Measurements from ENCODE around the gene LPP.

Gene LPP

GRCh38 chr3:188509316-188509715 is 355.4 kb downstream of the LPP start:
- DNase-seq (ENCODE audit: low read depth in 2 of 2): no peak

GRCh38 chr3:188510366-188510765 is 356.4 kb downstream of the LPP start:
- DNase-seq (ENCODE audit: low read depth in 2 of 2): no peak

- DNase-seq (ENCODE audit: low read depth in 2 of 2): no peak
Measured at GRCh38 chr3:188513662-188514328, 359.8 kb downstream of the LPP start.

DNA sequence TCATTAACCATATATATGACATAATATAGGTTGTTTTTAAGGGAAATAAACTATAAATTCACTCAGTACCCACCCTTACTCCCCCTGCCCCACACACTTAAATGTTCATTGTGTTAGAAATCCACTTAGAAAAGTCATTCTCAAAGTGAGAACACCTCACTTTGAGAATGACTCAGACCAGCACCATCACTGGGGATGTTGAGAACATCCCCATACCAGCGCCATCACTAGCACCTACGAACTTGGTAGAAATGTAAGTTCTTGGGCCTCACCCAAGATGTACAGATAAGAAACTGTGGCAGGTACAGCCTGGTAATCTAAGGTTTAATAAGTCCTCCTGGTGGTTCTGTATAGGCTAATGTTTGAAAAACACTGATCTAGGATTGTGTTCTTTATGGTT is 362.6 kb downstream of the LPP start:
- peak in 1 of 2 donors; percentile 8 for DNase-seq (ENCODE audit: low read depth in 2 of 2)

GRCh38 chr3:188518416-188518815 is 364.5 kb downstream of the LPP start:
- no peak for DNase-seq (ENCODE audit: low read depth in 2 of 2)

DNA sequence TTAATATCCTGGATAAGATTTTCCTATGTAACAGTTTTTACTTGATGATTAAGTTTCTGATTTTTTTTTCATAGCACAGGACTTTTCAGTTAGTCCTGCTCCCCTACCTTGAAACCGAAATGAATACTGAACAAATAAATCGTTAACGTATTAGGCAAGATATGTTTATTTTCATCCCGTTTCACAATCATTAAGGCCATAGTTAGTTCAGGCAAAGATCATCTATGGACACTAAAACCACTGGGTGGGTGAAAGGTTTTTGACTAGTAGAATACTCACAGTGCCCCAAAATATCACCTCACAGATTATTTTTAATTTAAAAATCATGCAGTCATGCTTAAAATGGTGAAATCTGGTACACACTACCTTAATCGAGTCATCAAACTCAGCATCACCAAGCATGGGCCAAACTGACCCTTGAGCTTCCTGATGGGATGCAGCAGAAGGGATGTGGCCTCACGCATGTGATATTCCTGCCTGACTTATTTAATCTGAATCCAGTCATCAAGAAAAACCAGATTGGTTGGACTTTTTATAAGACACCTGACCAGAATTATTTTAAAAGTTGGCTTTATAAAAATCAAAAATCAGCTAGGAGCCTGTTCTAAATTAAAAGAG is 365.0 kb downstream of the LPP start:
- no peak for DNase-seq (ENCODE audit: low read depth in 2 of 2)

- no peak for DNase-seq (ENCODE audit: low read depth in 2 of 2)
Measured at GRCh38 chr3:188520466-188520865, 366.5 kb downstream of the LPP start.

DNA sequence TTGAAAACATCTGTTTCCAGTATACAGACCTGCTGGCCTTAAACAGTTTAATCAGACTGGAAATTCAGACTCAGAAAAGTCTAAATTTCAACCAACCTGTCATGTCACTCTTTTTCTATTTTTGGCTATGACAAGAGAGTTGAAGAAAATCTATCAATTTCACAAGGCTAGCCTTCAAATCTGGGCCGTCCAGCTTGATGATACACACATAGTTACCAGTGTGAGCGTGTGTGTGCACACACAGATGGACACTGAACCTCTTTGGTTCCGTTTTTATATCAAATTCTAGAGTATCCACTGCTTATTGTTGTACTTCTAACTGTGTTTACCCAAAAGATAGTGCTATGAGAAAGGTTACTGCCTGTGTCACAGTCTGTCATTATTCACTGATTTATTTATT is 368.2 kb downstream of the LPP start:
- no peak for DNase-seq (ENCODE audit: low read depth in 2 of 2)

DNA sequence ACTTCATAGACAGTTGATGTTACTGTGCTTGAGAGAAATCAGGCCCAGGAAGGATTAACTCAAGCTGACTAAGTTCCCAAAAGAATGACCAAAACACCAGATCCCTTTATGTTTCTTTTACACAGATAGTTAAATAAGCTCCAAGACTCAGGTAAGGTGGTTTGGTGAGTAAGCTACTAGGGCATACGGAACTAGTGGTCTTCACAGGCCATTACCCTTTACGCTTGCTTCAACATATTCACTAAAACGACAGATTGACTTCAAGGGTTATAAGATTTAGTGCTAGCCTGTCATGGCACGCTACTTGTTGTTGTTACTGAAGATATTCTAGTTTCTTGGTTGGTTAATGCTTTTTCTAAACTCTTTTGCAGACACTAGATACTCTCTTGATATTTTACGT is 369.3 kb downstream of the LPP start:
- no peak for DNase-seq (ENCODE audit: low read depth in 2 of 2)

DNA sequence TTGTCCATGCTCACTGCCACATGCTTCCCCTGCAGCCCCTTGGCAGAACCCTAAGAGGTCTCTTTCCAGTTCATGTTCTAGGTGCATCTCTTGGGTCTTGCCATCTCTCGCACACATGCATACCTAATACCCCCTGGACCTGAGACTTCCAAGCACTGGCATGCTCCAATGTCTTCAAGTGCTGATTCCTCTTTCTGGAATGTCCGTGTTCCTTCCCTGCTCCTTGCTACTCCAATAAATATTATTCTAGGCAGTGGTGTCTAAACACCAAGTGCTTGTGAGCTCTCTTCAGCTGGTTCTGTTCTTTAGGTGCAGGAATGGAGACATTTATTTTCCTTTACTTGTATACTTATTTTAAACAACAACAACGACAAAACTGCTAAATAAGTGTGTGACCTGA is 370.1 kb downstream of the LPP start:
- DNase-seq (ENCODE audit: low read depth in 2 of 2): no peak

- no peak for DNase-seq (ENCODE audit: low read depth in 2 of 2)
Measured at GRCh38 chr3:188526057-188526456, 372.1 kb downstream of the LPP start.

GRCh38 chr3:188527389-188527788 is 373.4 kb downstream of the LPP start:
- no peak for DNase-seq (ENCODE audit: low read depth in 2 of 2)

DNA sequence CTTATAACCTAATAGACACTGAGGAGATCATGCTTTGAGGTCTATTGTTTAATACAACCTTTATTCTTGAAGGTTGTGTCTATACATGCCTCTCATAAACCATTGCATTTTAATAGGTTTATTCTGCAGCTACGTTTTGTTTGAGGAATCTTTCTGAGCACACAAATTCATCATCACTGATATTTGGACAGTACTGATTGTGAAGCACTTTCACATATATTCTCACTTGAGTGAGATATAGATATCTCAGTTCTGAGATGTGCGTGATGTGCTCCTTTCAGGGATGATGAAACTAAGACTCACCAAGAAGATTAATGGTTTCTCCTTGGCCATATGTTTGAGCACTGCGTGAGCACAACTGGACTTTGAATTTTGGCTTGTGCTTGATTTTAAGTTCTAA is 374.4 kb downstream of the LPP start:
- no peak for DNase-seq (ENCODE audit: low read depth in 2 of 2)

- no peak for DNase-seq (ENCODE audit: low read depth in 2 of 2)
Measured at GRCh38 chr3:188529228-188529627, 375.3 kb downstream of the LPP start.

DNA sequence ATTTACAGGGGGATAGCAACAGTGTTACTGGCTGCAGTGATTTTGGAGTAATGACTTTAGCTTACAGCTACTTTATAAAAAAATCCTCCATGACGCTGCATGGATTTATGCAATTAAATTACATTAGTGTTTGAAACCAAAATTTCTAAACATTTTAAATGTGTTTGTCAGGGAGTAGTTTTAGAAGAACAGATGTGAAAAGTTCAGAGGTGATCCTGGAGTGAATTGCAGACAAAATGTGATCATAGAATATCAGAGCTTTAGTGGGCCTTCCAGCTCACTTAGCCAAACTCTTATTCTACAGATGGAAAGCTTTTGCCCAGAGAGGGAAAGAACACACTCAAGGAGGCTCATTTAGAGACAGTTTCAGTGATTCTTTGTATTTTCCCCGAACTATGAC is 376.3 kb downstream of the LPP start:
- DNase-seq (ENCODE audit: low read depth in 2 of 2): no peak

- no peak for DNase-seq (ENCODE audit: low read depth in 2 of 2)
Measured at GRCh38 chr3:188531210-188531609, 377.3 kb downstream of the LPP start.

- no peak for DNase-seq (ENCODE audit: low read depth in 2 of 2)
Measured at GRCh38 chr3:188533172-188533571, 379.2 kb downstream of the LPP start.

DNA sequence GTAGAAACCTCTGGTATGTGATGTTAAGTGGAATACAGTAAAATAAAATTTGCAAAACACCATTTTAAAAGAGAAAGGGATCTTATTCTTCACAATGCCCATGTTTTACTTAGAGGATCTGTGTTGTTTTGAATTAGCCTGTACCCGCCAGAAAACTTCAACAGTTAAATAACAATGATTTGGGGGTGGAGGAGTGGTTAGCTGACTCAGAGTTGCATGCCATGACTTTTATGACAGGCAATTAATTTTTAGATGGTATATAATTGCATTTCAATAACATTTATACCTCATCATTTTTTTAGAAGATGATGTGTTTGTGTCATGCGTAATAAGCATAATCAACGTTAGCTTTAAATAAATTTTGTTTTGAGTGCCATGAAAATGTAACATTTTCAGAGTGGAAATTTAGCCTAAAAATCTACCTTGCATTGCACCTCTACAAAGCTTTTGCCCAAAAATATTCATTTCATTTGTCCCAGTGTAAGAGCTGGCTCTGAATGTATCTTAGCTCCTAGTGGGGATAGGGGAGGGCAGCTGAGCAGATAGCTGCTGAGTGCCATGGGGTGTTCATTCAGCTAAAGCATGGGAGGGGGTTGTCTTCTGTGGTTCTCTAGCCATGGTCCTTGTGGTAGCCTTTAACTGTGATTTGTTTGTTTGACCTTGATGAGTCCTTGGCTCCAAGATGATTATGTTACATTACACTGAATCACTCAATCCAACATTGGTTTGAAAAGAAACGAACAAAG is 379.8 kb downstream of the LPP start:
- no peak for DNase-seq (ENCODE audit: low read depth in 2 of 2)

- no peak for DNase-seq (ENCODE audit: low read depth in 2 of 2)
Measured at GRCh38 chr3:188534633-188535032, 380.7 kb downstream of the LPP start.

GRCh38 chr3:188537606-188538005 is 383.6 kb downstream of the LPP start:
- DNase-seq (ENCODE audit: low read depth in 2 of 2): no peak

DNA sequence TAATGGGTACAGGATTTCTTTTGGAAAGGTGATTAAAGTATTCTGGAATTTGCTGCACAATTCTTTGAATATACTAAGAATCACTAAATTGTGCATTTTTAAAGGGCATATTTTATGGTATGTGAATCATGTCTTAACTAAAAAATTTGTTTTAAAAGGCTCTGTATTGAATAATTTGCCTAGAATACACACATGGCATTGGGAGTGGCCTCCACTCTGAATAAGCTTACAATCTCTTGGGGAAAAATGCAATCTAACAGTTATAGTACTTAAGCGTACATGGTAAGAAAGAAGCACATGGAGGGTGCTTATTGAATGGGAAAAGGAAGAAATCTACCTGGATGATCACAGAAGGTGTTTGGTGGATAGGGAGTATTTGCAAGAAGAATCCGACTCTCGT is 385.1 kb downstream of the LPP start:
- no peak for DNase-seq (ENCODE audit: low read depth in 2 of 2)

- no peak for DNase-seq (ENCODE audit: low read depth in 2 of 2)
Measured at GRCh38 chr3:188539631-188540194, 385.8 kb downstream of the LPP start.

- DNase-seq (ENCODE audit: low read depth in 2 of 2): no peak
Measured at GRCh38 chr3:188542196-188542595, 388.2 kb downstream of the LPP start.
